Upper lobe of left lung (tissue), 4 donors: ENCODE results near the gene MACROD2.

Experiments used
- EP300 ChIP-seq, 4 donors: sonication (generic); formaldehyde crosslinking; IDR thresholded peaks; one replicate each; pipeline ENCODE4 v1.5.1; 2017; ENCODE audit warnings: antibody characterized with exemption in 4 of 4, control low read depth in 2 of 4
- POLR2A ChIP-seq, 4 donors: fragments of 450-650 bp; IDR thresholded peaks; one replicate each; pipeline ENCODE4 v1.5.1; 2016 to 2017; ENCODE audit warnings: antibody characterized with exemption in 4 of 4, mild to moderate bottlenecking in 2 of 4
- POLR2AphosphoS5 ChIP-seq, 2 donors: sonication (generic); formaldehyde crosslinking; IDR thresholded peaks; one replicate each; pipeline ENCODE4 v1.5.1; 2017; ENCODE audit warnings: antibody characterized with exemption in 2 of 2
- TF ChIP-seq, protein P1 (sequence below), 6 experiments: fragments of 450-650 bp in 4 of 6; fragments of 200-600 bp in 2 of 6; sonication (generic) in 2 of 6; IDR thresholded peaks; one replicate each; pipeline ENCODE4 v1.5.1; 2016 to 2019; ENCODE audit warnings: antibody characterized with exemption in 6 of 6

GRCh38 chr20:15976047-15976736, 1980.9 kb downstream of the MACROD2 start:
- TF ChIP-seq, protein P1, sequence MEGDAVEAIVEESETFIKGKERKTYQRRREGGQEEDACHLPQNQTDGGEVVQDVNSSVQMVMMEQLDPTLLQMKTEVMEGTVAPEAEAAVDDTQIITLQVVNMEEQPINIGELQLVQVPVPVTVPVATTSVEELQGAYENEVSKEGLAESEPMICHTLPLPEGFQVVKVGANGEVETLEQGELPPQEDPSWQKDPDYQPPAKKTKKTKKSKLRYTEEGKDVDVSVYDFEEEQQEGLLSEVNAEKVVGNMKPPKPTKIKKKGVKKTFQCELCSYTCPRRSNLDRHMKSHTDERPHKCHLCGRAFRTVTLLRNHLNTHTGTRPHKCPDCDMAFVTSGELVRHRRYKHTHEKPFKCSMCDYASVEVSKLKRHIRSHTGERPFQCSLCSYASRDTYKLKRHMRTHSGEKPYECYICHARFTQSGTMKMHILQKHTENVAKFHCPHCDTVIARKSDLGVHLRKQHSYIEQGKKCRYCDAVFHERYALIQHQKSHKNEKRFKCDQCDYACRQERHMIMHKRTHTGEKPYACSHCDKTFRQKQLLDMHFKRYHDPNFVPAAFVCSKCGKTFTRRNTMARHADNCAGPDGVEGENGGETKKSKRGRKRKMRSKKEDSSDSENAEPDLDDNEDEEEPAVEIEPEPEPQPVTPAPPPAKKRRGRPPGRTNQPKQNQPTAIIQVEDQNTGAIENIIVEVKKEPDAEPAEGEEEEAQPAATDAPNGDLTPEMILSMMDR (IDR thresholded peaks at IDR 0.05) = no peak
- TF ChIP-seq POLR2A (IDR thresholded peaks at IDR 0.05) (no peak), POLR2AphosphoS5 (IDR thresholded peaks at IDR 0.05) (no peak), EP300 (IDR thresholded peaks at IDR 0.05) (no peak)
